Pancreas (tissue), 10 donors: ENCODE data around the gene IRF3. TPM values are rescaled to one million over a fixed set of nuclear protein-coding genes. Genes with fewer than 3 reads are reported as not detected.

Experiments used
- ATAC-seq, 4 donors: fragments of 200-7000 bp; cut with Tn5 transposase; one replicate each; pipeline versions ENCODE4 v1.8.0 to v1.9.1; 2020; ENCODE audit warnings: mild to moderate bottlenecking in 4 of 4, moderate library complexity in 4 of 4
- DNase-seq, 6 donors: peaks; one replicate each; pipeline ENCODE4 v3.0.0-alpha.2; 2020
- FAIRE-seq: peaks from 2 replicates; lab custom pipeline; 2012; peaks lifted over from hg19 to GRCh38; lab: Jason Lieb, UNC
- H3K27ac ChIP-seq, 4 donors: fragments of 200-600 bp; sonication (generic); 1 replicate in 3 of 4; 2 replicates in 1 of 4; pipeline versions ENCODE4 v1.5.0 to v1.8.0; 2020
- H3K27me3 ChIP-seq, 4 donors: fragments of 200-600 bp; one replicate each; pipeline ENCODE4 v1.8.0; 2021
- H3K36me3 ChIP-seq, 3 donors: fragments of 200-600 bp; sonication (generic) in 1 of 3; one replicate each; pipeline versions ENCODE4 v1.5.0 to v1.8.0; 2020 to 2021
- H3K4me1 ChIP-seq, 3 donors: fragments of 200-600 bp; one replicate each; pipeline ENCODE4 v1.8.0; 2021
- H3K4me3 ChIP-seq, 4 donors: fragments of 200-600 bp; sonication (generic) in 2 of 4; one replicate each; pipeline versions ENCODE4 v1.5.0 to v1.8.0; 2020 to 2021
- H3K9me3 ChIP-seq, 4 donors: fragments of 200-600 bp; one replicate each; pipeline ENCODE4 v1.8.0; 2021
- CTCF ChIP-seq, 4 donors: fragments of 200-600 bp; sonication (generic) in 3 of 4; IDR thresholded peaks; one replicate each; pipeline versions ENCODE4 v1.5.0 to v1.8.0; 2021; ENCODE audit warnings: antibody characterized with exemption in 4 of 4
- WGBS, 2 donors: extraction: QIAGEN DNeasy Blood & Tissue Kit; methylation state at CpG; one replicate each; pipeline ENCODE4 v1.1.7; 2013; 5-methylcytosine and 5-hydroxymethylcytosine counted together
- intact Hi-C, 3 donors: fragments of 100-400 bp; cut with DNase I; formaldehyde crosslinking; loops; one replicate each; pipeline versions ENCODE4 v1.11.1 to v1.14.2; 2022
- polyA plus RNA-seq, 2 donors: library from polyadenylated mRNA; stranded (reverse); fragments of 200-250 nt; gene quantifications; one replicate each; pipeline ENCODE4 v1.2.3, GENCODE V29; 2013
- total RNA-seq, 6 donors: library from RNA; stranded (reverse); fragmentation: NEBNext Ultra II Directional in 4 of 6; extraction: Animal tissue kit (Norgen Biotek cat#: 25700) in 4 of 6; gene quantifications; one replicate each; pipeline versions ENCODE4 v1.2.1 to v1.2.4, GENCODE V29; 2021 to 2023
- donor health status: healthy with polysubstance abuse.
- donor health status: DM: no; HTN: no; CAD: no; lungs with moderate emphysema.
- donor health status: DM: no; HTN: no; CAD: no.
- donor health status: control.
- donor health status: control.
- donor health status: Bipolar disorder and iron deficiency.
- donor health status: DM: yes; HTN: yes; CAD: no.
- donor health status: DM: no; HTN: no; CAD: no.
- donor health status: DM: no; HTN: no; CAD: no.
- donor health status: DM: yes; HTN: yes; CAD: no.

The IRF3 gene
- total and polyA plus RNA-seq, 8 donors: 34.4 to 289 (median 45.1) TPM

- 76 to 82% methylated on average over 19 of the region's 19 CpGs for WGBS, 2 donors
- no peak overlapping the region for H3K4me3 ChIP-seq
- ATAC-seq (no peak), DNase-seq (peak in 1 of 6 donors; percentile 19), FAIRE-seq (no peak)
- no peak overlapping the region for H3K27ac ChIP-seq
- H3K27me3 ChIP-seq: no peaks in the 10 kb centered on the region
- TF ChIP-seq CTCF (IDR thresholded peaks at IDR 0.05): no peak
- no peaks in the 10 kb centered on the region for H3K9me3 ChIP-seq
- H3K36me3 ChIP-seq: peaks cover 6 to 25% (median 17%) of the 10 kb centered on the region in 3 donors
- intact Hi-C loops: no loop called here
- peaks cover 0 to 17% (median 8%) of the 10 kb centered on the region in 3 donors for H3K4me1 ChIP-seq
These were observed 16.2 kb upstream of the IRF3 start for GRCh38 chr19:49681830-49682229.

GRCh38 chr19:49680421-49681351, 15.0 kb upstream of the IRF3 start:
- Histone ChIP-seq H3K4me3 (peak overlapping the region in 1 of 4 donors; percentile 23), H3K9me3 (no peaks in the 10 kb centered on the region), H3K36me3 (peaks cover 6 to 17% (median 13%) of the 10 kb centered on the region in 3 donors), H3K27ac (peak overlapping the region in 2 of 4 donors; percentile 44 to 48), H3K4me1 (peaks cover 0 to 21% (median 12%) of the 10 kb centered on the region in 3 donors), H3K27me3 (no peaks in the 10 kb centered on the region)
- peak; percentile 82 to 99 (median 94) for DNase-seq
- WGBS, 2 donors: 27 to 32% methylated on average over 40 of the region's 40 CpGs
- peak; percentile 99 to 100 (median 100) for TF ChIP-seq CTCF (IDR thresholded peaks at IDR 0.05)
- peak in 3 of 4 donors; percentile 24 to 35 (median 35) for ATAC-seq
- no peak for FAIRE-seq
- intact Hi-C loops: no loop called here

GRCh38 chr19:49679771-49680413, 14.2 kb upstream of the IRF3 start:
- Histone ChIP-seq H3K36me3 (peaks cover 6 to 11% (median 11%) of the 10 kb centered on the region in 3 donors), H3K27ac (no peak overlapping the region), H3K9me3 (no peaks in the 10 kb centered on the region), H3K4me1 (peaks cover 0 to 21% (median 13%) of the 10 kb centered on the region in 3 donors), H3K27me3 (no peaks in the 10 kb centered on the region), H3K4me3 (no peak overlapping the region)
- FAIRE-seq (no peak), ATAC-seq (no peak), DNase-seq (peak in 3 of 6 donors; percentile 34 to 44 (median 41))
- 61 to 62% methylated on average over 10 of the region's 10 CpGs for WGBS, 2 donors
- intact Hi-C loops: loop anchor here in 1 of 3 donors (10.0 kb wide), 1 partner anchor 95 kb away; the partner anchor contains the start of genes NOSIP and PRRG2
- TF ChIP-seq CTCF (IDR thresholded peaks at IDR 0.05): no peak

- intact Hi-C loops: loop anchor here in 1 of 3 donors (10.0 kb wide), 1 partner anchor 94 kb away; the partner anchor contains the start of genes NOSIP and PRRG2
- TF ChIP-seq CTCF (IDR thresholded peaks at IDR 0.05): no peak
- H3K4me3 ChIP-seq: peak overlapping the region in 1 of 4 donors; percentile 98
- FAIRE-seq: no peak
- no peak for ATAC-seq
- peaks cover 0 to 21% (median 13%) of the 10 kb centered on the region in 3 donors for H3K4me1 ChIP-seq
- DNase-seq: peak in 3 of 6 donors; percentile 22 to 49 (median 38)
- peak overlapping the region in 1 of 4 donors; percentile 83 for H3K27ac ChIP-seq
- WGBS, 2 donors: 47 to 48% methylated on average over 11 to 12 of the region's 12 CpGs
- H3K27me3 ChIP-seq: no peaks in the 10 kb centered on the region
- H3K36me3 ChIP-seq: peaks cover 2 to 8% (median 6%) of the 10 kb centered on the region in 3 donors
- H3K9me3 ChIP-seq: no peaks in the 10 kb centered on the region
These were observed 13.5 kb upstream of the IRF3 start for GRCh38 chr19:49678985-49679770.
